Measurements from ENCODE around the gene PCYT2.

DNA sequence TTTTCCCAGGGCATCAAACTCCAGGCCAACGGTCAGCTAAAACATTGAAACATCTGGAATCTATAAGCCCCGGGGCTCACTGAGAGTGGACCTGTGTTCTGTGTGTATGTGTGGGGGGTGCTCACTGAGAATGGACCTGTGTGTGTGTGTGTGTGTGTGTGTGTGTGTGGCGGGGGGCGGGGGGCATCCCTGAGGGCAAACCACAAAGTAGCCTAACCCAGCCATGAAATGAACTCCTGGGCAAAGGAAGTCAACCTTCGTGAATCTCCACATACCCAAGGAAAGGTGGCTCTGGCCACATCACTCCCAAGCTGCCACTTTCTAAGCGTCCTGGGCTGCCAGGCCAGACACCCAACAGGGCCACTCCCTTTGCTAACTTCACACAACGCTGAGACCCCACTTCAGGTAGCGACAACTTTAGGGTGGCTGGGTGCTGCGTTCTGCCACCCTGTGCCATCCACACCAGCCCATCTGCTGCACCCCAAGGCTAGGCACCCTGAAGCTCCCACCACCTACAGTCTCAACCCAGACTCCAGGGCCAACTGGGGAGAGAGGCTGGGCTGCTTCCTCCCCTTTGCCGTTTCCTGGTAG lies 14.8 kb upstream of the PCYT2 start:
- TF ChIP-seq POLR2A (IDR thresholded peaks at IDR 0.05): no peak
- TF ChIP-seq, protein P1, sequence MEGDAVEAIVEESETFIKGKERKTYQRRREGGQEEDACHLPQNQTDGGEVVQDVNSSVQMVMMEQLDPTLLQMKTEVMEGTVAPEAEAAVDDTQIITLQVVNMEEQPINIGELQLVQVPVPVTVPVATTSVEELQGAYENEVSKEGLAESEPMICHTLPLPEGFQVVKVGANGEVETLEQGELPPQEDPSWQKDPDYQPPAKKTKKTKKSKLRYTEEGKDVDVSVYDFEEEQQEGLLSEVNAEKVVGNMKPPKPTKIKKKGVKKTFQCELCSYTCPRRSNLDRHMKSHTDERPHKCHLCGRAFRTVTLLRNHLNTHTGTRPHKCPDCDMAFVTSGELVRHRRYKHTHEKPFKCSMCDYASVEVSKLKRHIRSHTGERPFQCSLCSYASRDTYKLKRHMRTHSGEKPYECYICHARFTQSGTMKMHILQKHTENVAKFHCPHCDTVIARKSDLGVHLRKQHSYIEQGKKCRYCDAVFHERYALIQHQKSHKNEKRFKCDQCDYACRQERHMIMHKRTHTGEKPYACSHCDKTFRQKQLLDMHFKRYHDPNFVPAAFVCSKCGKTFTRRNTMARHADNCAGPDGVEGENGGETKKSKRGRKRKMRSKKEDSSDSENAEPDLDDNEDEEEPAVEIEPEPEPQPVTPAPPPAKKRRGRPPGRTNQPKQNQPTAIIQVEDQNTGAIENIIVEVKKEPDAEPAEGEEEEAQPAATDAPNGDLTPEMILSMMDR (IDR thresholded peaks at IDR 0.05): no peak

All from right lobe of liver (tissue), 4 donors.